Esophagus squamous epithelium (tissue), 5 donors: ENCODE results near the gene CYP4F22. TPM values are rescaled to one million over a fixed set of nuclear protein-coding genes. Genes with fewer than 3 reads are reported as not detected.
A peak's percentile ranks its signal among the peaks of the same experiment; 100 is the strongest.

Experiments used
- DNase-seq: peaks from one replicate; lab custom pipeline; 2025; lab: John Stamatoyannopoulos, UW
- H3K27ac ChIP-seq, 4 donors: fragments of 200-600 bp; sonication (generic); one replicate each; pipeline ENCODE4 v1.5.1; 2016 to 2019; ENCODE audit warnings: mild to moderate bottlenecking in 1 of 4
- H3K27me3 ChIP-seq, 4 donors: fragments of 200-600 bp; sonication (generic); 1 replicate in 3 of 4; 2 replicates in 1 of 4; pipeline versions ENCODE4 v1.5.1 to v1.6.0; 2017 to 2021; ENCODE audit warnings: antibody characterized with exemption in 1 of 4
- H3K36me3 ChIP-seq, 3 donors: fragments of 200-600 bp; sonication (generic); one replicate each; pipeline ENCODE4 v1.5.1; 2016 to 2019
- H3K4me1 ChIP-seq, 3 donors: fragments of 200-600 bp; sonication (generic); one replicate each; pipeline ENCODE4 v1.5.1; 2017 to 2019
- H3K4me3 ChIP-seq, 4 donors: fragments of 200-600 bp; sonication (generic); 1 replicate in 3 of 4; 2 replicates in 1 of 4; pipeline ENCODE4 v1.5.1; 2016 to 2019; ENCODE audit warnings: mild to moderate bottlenecking in 2 of 4, moderate library complexity in 1 of 4
- H3K9me3 ChIP-seq, 3 donors: fragments of 200-600 bp; sonication (generic); one replicate each; pipeline ENCODE4 v1.5.1; 2016 to 2019
- CTCF ChIP-seq, 6 experiments: fragments of 450-650 bp in 4 of 6; fragments of 200-600 bp in 2 of 6; sonication (generic) in 2 of 6; IDR thresholded peaks; one replicate each; pipeline ENCODE4 v1.5.1; 2016 to 2019; ENCODE audit warnings: antibody characterized with exemption in 6 of 6, mild to moderate bottlenecking in 4 of 6, moderate library complexity in 4 of 6
- POLR2A ChIP-seq, 4 donors: fragments of 450-650 bp; IDR thresholded peaks; one replicate each; pipeline ENCODE4 v1.6.1; 2017; ENCODE audit warnings: antibody characterized with exemption in 4 of 4, mild to moderate bottlenecking in 4 of 4, moderate library complexity in 3 of 4
- WGBS, 2 donors: methylation state at CpG; one replicate each; pipeline ENCODE4 v1.1.5; 2018; 5-methylcytosine and 5-hydroxymethylcytosine counted together
- intact Hi-C: fragments of 100-400 bp; cut with DNase I; formaldehyde crosslinking; loops from one replicate; pipeline ENCODE4 v1.15.0; 2022
- total RNA-seq, 4 donors: library from RNA; depleted of rRNA; stranded (reverse); fragments of >200 nt; gene quantifications; one replicate each; pipeline ENCODE4 v1.1.0, GENCODE V29; 2016
- donor health status: DM: yes; HTN: yes; CAD: no.

CYP4F22 gene
- total RNA-seq, 4 donors from 2014 or later: 3.2 to 19.4 (median 11.1) TPM

GRCh38 chr19:15519433-15519976, 11.2 kb downstream of the CYP4F22 start:
- WGBS, 2 donors: 45 to 69% methylated on average over 2 to 3 of the region's 6 CpGs
- H3K27me3 ChIP-seq: peaks cover 0 to 19% (median 1%) of the 10 kb centered on the region in 4 donors
- DNase-seq: no peak
- peaks cover 0 to 20% (median 15%) of the 10 kb centered on the region in 3 donors for H3K9me3 ChIP-seq
- H3K27ac ChIP-seq: no peak overlapping the region
- H3K4me3 ChIP-seq: no peak overlapping the region
- H3K4me1 ChIP-seq: peaks cover 0 to 7% (median 0%) of the 10 kb centered on the region in 3 donors
- intact Hi-C loops: no loop called here
- TF ChIP-seq CTCF (IDR thresholded peaks at IDR 0.05) (no peak), POLR2A (IDR thresholded peaks at IDR 0.05) (no peak)
- H3K36me3 ChIP-seq: no peaks in the 10 kb centered on the region

GRCh38 chr19:15524781-15525180, 16.5 kb downstream of the CYP4F22 start:
- Histone ChIP-seq H3K4me3 (no peak overlapping the region), H3K4me1 (peaks cover 0 to 7% (median 0%) of the 10 kb centered on the region in 3 donors), H3K36me3 (no peaks in the 10 kb centered on the region), H3K9me3 (no peaks in the 10 kb centered on the region), H3K27me3 (peaks cover 0 to 5% (median 0%) of the 10 kb centered on the region in 4 donors), H3K27ac (no peak overlapping the region)
- no peak for TF ChIP-seq CTCF (IDR thresholded peaks at IDR 0.05)
- TF ChIP-seq POLR2A (IDR thresholded peaks at IDR 0.05): no peak
- intact Hi-C loops: no loop called here
- 73 to 83% methylated on average over 4 to 5 of the region's 5 CpGs for WGBS, 2 donors
- DNase-seq: no peak

- H3K9me3 ChIP-seq: no peaks in the 10 kb centered on the region
- H3K27ac ChIP-seq: no peak overlapping the region
- no peaks in the 10 kb centered on the region for H3K36me3 ChIP-seq
- H3K4me1 ChIP-seq: peaks cover 0 to 7% (median 0%) of the 10 kb centered on the region in 3 donors
- WGBS, 2 donors: 87 to 91% methylated on average over 6 to 8 of the region's 15 CpGs
- intact Hi-C loops: no loop called here
- no peak overlapping the region for H3K4me3 ChIP-seq
- H3K27me3 ChIP-seq: peaks cover 0 to 7% (median 0%) of the 10 kb centered on the region in 4 donors
- TF ChIP-seq POLR2A (IDR thresholded peaks at IDR 0.05) (no peak), CTCF (IDR thresholded peaks at IDR 0.05) (no peak)
- DNase-seq: no peak
Observed at GRCh38 chr19:15525291-15525690, 17.0 kb downstream of the CYP4F22 start.

GRCh38 chr19:15526408-15526807, 18.1 kb downstream of the CYP4F22 start:
- DNase-seq: no peak
- WGBS, 2 donors: 65 to 74% methylated on average over 2 of the region's 2 CpGs
- TF ChIP-seq CTCF (IDR thresholded peaks at IDR 0.05): no peak
- TF ChIP-seq POLR2A (IDR thresholded peaks at IDR 0.05): no peak
- no peak overlapping the region for H3K27ac ChIP-seq
- H3K27me3 ChIP-seq: peaks cover 0 to 15% (median 0%) of the 10 kb centered on the region in 4 donors
- intact Hi-C loops: no loop called here
- H3K9me3 ChIP-seq: no peaks in the 10 kb centered on the region
- peaks cover 0 to 7% (median 0%) of the 10 kb centered on the region in 3 donors for H3K4me1 ChIP-seq
- no peaks in the 10 kb centered on the region for H3K36me3 ChIP-seq
- H3K4me3 ChIP-seq: no peak overlapping the region

GRCh38 chr19:15527705-15528104, 19.4 kb downstream of the CYP4F22 start:
- DNase-seq: no peak
- peaks cover 1 to 8% (median 3%) of the 10 kb centered on the region in 3 donors for H3K4me1 ChIP-seq
- peaks cover 0 to 10% (median 0%) of the 10 kb centered on the region in 4 donors for H3K27me3 ChIP-seq
- no peaks in the 10 kb centered on the region for H3K9me3 ChIP-seq
- 62 to 82% methylated on average over 2 of the region's 3 CpGs for WGBS, 2 donors
- no peaks in the 10 kb centered on the region for H3K36me3 ChIP-seq
- TF ChIP-seq POLR2A (IDR thresholded peaks at IDR 0.05): no peak
- TF ChIP-seq CTCF (IDR thresholded peaks at IDR 0.05): no peak
- intact Hi-C loops: no loop called here
- H3K4me3 ChIP-seq: no peak overlapping the region
- peak overlapping the region in 1 of 4 donors; percentile 13 for H3K27ac ChIP-seq
